Measurements from ENCODE around the gene PLCXD3. TPM values are rescaled to one million over a fixed set of nuclear protein-coding genes. Genes with fewer than 3 reads are reported as not detected.

The PLCXD3 gene
- total and polyA plus RNA-seq, 2 experiments from 2014 or later = 0.13 to 0.22 TPM

DNA sequence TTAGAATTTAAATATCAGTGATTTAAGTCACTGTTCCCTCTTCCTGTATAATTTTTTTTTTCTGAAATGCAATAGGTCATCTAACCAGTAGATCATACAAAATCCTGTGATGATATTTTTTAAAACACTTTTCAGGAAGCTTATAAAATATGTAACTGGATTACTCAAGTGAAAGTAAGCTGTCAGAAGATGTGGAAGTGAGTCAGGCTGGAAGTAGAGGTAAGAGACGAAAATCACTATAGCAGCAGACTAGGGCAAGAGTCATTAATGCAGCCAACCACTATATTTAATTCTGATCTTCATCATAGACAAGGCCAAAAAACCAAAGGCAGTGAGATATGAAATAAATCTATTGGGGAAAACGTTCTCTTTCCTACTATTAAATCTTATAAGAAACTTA, 231.4 kb downstream of the PLCXD3 start:
- Histone ChIP-seq H3K79me2 (ENCODE audit: insufficient read depth) (no peaks in the 10 kb centered on the region), H4K20me1 (ENCODE audit: insufficient read depth) (no peaks in the 10 kb centered on the region), H3K27me3 (replicated peaks; ENCODE audit: insufficient read depth) (no peaks in the 10 kb centered on the region), H3K9me3 (ENCODE audit: low read depth) (no peaks in the 10 kb centered on the region), H3K27ac (no peak overlapping the region), H3K4me1 (ENCODE audit: insufficient read depth) (peaks cover 13% of the 10 kb centered on the region), H3K9me2 (ENCODE audit: insufficient read depth) (no peaks in the 10 kb centered on the region), H3F3A (ENCODE audit: insufficient read depth) (no peaks in the 10 kb centered on the region), H3K4me3 (no peak overlapping the region), H3K9ac (no peak overlapping the region), H2AFZ (no peak overlapping the region), H3K4me2 (ENCODE audit: unreplicated experiment) (no peak overlapping the region), H3K36me3 (ENCODE audit: low read depth) (no peaks in the 10 kb centered on the region)
- DNase-seq = no peak
- in situ Hi-C loops (cut with MboI) = no loop called here
- TF ChIP-seq EZH2phosphoT487 (IDR thresholded peaks at IDR 0.05; ENCODE audit: insufficient read depth, low read depth) = no peak
- no peak for TF ChIP-seq EZH2 (IDR thresholded peaks at IDR 0.05; ENCODE audit: insufficient read depth, poor library complexity, severe bottlenecking)
- 46 to 54% methylated on average over 2 of the region's 2 CpGs for WGBS, 2 experiments (ENCODE audit: low coverage in 1 of 2, low lambda C conversion rate in 2 of 2, missing lambda C conversion rate in 2 of 2)

DNA sequence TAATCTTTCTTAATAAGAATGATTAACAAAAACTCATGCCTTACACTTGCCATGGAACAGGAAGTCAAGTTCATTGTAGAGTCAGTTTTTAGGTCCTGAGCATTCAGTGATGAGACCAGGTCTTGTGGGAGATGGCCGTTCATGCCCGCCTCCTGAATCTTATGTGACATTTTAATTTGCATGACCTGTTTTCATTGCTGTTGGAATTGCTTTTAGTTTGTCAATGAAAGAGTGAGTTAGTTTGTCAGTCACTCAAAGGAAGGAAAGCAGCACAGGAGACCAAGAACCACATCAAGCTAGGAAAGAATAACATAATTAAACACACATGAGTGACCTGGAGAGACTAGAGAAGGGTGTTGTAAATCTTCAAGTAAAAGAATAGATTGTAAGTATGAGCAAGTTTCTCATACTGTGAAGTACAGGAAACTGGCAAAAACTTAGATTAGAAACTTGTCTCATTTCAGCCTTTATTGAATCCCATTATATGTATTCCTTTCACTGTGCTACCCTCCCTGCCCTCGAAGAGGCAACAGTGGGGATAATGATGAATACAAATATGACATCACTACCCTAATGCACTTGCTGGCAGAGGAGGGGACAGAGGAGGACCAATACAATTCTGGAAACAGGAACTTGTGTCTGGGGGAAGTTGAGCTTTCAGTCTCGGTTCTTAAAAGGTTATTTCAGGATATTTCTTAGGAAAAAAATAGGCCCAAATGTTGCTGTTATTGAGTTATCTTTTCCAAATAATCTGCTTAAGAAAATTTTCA, 232.7 kb downstream of the PLCXD3 start:
- Histone ChIP-seq H3K9me3 (ENCODE audit: low read depth) (no peaks in the 10 kb centered on the region), H3K79me2 (ENCODE audit: insufficient read depth) (no peaks in the 10 kb centered on the region), H3K9ac (no peak overlapping the region), H3K4me3 (no peak overlapping the region), H3F3A (ENCODE audit: insufficient read depth) (no peaks in the 10 kb centered on the region), H2AFZ (no peak overlapping the region), H3K27ac (no peak overlapping the region), H3K4me2 (ENCODE audit: unreplicated experiment) (no peak overlapping the region), H3K36me3 (ENCODE audit: low read depth) (no peaks in the 10 kb centered on the region), H3K27me3 (replicated peaks; ENCODE audit: insufficient read depth) (no peaks in the 10 kb centered on the region), H3K4me1 (ENCODE audit: insufficient read depth) (peaks cover 13% of the 10 kb centered on the region), H3K9me2 (ENCODE audit: insufficient read depth) (no peaks in the 10 kb centered on the region), H4K20me1 (ENCODE audit: insufficient read depth) (no peaks in the 10 kb centered on the region)
- no peak for DNase-seq
- TF ChIP-seq EZH2 (IDR thresholded peaks at IDR 0.05; ENCODE audit: insufficient read depth, poor library complexity, severe bottlenecking) (no peak), EZH2phosphoT487 (IDR thresholded peaks at IDR 0.05; ENCODE audit: insufficient read depth, low read depth) (no peak)
- WGBS, 2 experiments (ENCODE audit: low coverage in 1 of 2, low lambda C conversion rate in 2 of 2, missing lambda C conversion rate in 2 of 2) = 62 to 70% methylated on average over 4 of the region's 4 CpGs
- in situ Hi-C loops (cut with MboI) = no loop called here

DNA sequence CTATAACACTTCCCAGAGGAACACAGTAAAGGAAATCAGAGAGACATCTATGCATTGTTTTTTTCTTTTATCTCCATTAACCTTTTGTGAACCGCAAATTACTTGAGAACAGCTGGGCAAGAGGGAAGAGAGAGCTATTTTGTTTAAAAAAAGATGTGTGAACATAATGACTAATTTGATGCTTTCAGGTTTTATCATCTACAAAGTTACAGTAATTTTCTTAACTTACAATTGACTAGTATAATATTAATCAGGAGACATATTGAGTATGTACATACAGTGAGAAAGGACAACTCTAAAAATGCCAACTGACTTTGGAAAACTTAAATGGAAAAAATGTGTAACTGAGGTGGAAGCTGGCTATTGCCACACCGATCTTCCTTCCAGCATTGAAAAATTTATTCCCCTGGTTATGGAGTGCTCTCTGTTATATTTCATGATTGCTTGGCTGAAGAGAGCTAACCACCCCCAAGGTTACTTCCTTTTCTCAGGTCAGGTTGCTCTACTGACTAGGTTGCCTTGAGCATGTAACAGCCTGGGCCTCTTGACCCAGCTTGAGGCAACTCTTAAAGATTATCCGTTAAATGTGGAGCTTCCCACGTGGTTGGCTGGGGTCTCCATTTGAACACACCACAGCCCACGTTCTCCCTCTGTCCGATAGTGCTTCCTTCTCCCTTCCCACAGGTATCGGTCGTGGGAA, 234.4 kb downstream of the PLCXD3 start:
- H4K20me1 ChIP-seq (ENCODE audit: insufficient read depth) = no peaks in the 10 kb centered on the region
- H3K36me3 ChIP-seq (ENCODE audit: low read depth) = no peaks in the 10 kb centered on the region
- no peak for TF ChIP-seq EZH2phosphoT487 (IDR thresholded peaks at IDR 0.05; ENCODE audit: insufficient read depth, low read depth)
- no peak for TF ChIP-seq EZH2 (IDR thresholded peaks at IDR 0.05; ENCODE audit: insufficient read depth, poor library complexity, severe bottlenecking)
- H3K9me3 ChIP-seq (ENCODE audit: low read depth) = no peaks in the 10 kb centered on the region
- H3K9ac ChIP-seq = no peak overlapping the region
- H3K4me1 ChIP-seq (ENCODE audit: insufficient read depth) = peaks cover 13% of the 10 kb centered on the region
- WGBS, 2 experiments (ENCODE audit: low coverage in 1 of 2, low lambda C conversion rate in 2 of 2, missing lambda C conversion rate in 2 of 2) = 74% methylated on average over 8 of the region's 8 CpGs
- no peak overlapping the region for H3K27ac ChIP-seq
- no peak overlapping the region for H3K4me3 ChIP-seq
- H3K27me3 ChIP-seq (replicated peaks; ENCODE audit: insufficient read depth) = no peaks in the 10 kb centered on the region
- no peaks in the 10 kb centered on the region for H3K79me2 ChIP-seq (ENCODE audit: insufficient read depth)
- no peaks in the 10 kb centered on the region for H3K9me2 ChIP-seq (ENCODE audit: insufficient read depth)
- in situ Hi-C loops (cut with MboI) = no loop called here
- H2AFZ ChIP-seq = 0 out of 2 replicates have a peak overlapping the region, but pooled peaks have one; percentile 15
- H3F3A ChIP-seq (ENCODE audit: insufficient read depth) = no peaks in the 10 kb centered on the region
- no peak for DNase-seq
- peak overlapping the region; percentile 1 for H3K4me2 ChIP-seq (ENCODE audit: unreplicated experiment)

DNA sequence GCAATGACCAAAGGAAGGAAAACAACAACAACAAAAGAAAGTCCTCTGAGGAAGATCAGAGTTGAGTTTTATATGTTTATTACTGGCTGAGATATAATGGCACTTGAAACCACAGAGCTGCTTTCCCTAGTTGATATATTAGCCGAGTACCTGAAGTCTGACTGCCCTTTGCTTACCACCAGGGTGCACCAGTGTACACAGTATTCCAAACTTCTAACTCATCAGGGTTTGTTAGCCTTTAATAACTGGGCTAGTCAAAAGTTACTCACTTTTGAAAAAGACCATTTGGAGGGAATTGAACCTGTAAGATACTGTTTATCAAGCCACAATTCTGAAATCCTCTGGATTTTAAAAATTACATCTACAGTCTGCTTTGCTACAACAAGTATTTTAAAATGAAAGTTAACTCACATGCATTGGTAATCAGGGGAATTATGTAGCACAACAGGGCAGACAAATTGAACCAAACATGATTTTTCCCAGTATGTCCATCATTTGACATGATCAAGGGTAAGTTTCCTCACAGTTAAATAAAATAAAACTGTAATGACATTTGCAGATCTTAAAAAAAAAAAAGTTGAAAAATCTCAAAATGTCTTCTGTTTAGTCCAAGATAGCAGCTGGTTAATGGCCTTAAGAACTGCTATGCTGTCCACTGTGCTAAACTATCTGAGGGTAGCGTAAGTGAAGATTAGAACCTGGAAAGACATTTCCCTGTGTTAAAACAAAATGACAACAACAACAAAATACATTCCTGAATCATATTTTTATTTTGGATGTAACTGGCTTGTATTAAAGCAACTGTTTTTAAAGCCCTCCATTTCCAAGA, 239.8 kb downstream of the PLCXD3 start:
- Histone ChIP-seq H3K9ac (no peak overlapping the region), H3K9me2 (ENCODE audit: insufficient read depth) (no peaks in the 10 kb centered on the region), H3F3A (ENCODE audit: insufficient read depth) (no peaks in the 10 kb centered on the region), H2AFZ (peak overlapping the region; percentile 7; the same call in 1 of the 2 replicates), H3K27me3 (replicated peaks; ENCODE audit: insufficient read depth) (no peaks in the 10 kb centered on the region), H3K9me3 (ENCODE audit: low read depth) (no peaks in the 10 kb centered on the region), H3K36me3 (ENCODE audit: low read depth) (no peaks in the 10 kb centered on the region), H3K27ac (no peak overlapping the region), H3K4me2 (ENCODE audit: unreplicated experiment) (peak overlapping the region; percentile 39), H3K4me3 (no peak overlapping the region), H4K20me1 (ENCODE audit: insufficient read depth) (no peaks in the 10 kb centered on the region), H3K79me2 (ENCODE audit: insufficient read depth) (no peaks in the 10 kb centered on the region), H3K4me1 (ENCODE audit: insufficient read depth) (peaks cover 10% of the 10 kb centered on the region)
- no peak for TF ChIP-seq EZH2 (IDR thresholded peaks at IDR 0.05; ENCODE audit: insufficient read depth, poor library complexity, severe bottlenecking)
- no peak for TF ChIP-seq EZH2phosphoT487 (IDR thresholded peaks at IDR 0.05; ENCODE audit: insufficient read depth, low read depth)
- WGBS, 2 experiments (ENCODE audit: low coverage in 1 of 2, low lambda C conversion rate in 2 of 2, missing lambda C conversion rate in 2 of 2) = 43 to 50% methylated on average over 2 of the region's 2 CpGs
- in situ Hi-C loops (cut with MboI) = loop anchor here (25.0 kb wide), 1 partner anchor 567 kb away; no protein-coding TSS in a partner anchor
- peak; percentile 80 for DNase-seq

All from GM23248 (cell line).